ENCODE measurements around the gene DBF4. TPM values are rescaled to one million over a fixed set of nuclear protein-coding genes. Genes with fewer than 3 reads are reported as not detected.
"Not testable (repeated sequence)": the region's sequence is repeated elsewhere in the genome, so short reads cannot be mapped to it uniquely, and the experiment has no call there.

DBF4 gene
- polyA plus RNA-seq, 3 donors = 16.1 to 18.0 (median 16.8) TPM

- DNase-seq = no peak
These were observed 64.8 kb downstream of the DBF4 start for GRCh38 chr7:87941138-87941537.

DNA sequence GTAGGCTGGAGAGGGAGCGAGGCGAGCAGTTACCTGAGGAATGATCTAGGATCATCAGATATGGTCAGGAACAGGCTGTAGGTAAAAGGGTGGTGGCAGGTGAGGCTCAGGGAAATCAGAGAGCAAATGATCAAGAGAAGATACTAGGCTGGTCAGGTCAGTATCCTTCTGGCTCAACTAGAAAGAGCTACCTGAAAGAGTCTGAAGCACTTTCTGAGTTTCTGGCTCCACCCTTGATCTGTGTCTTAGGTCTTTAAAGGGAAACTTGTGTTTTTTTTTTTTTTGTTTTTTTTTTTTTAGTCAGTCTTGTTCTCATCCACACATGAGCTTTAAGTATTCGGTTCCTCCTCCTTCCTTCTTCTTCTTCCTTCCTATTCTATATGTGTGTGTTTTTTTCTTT lies 68.3 kb downstream of the DBF4 start:
- no peak for DNase-seq

DNA sequence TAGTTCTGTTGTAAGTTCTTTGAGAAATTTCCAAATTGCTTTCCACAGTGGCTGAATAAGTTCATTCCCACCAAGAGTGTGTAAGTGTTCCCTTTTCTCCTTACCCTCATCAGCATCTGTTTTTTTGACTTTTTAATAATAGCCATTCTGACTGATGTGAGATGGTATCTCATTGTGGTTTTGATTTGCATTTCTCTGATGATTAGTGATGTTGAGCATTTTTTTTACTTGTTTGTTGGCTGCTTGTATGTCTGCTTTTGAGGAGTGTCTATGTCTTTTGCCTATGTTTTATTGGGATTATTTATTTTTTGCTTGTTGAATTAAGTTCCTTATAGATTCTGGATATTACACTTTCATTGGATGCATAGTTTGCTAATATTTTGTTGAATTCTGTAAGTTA lies 69.6 kb downstream of the DBF4 start:
- not testable (repeated sequence) for DNase-seq

DNA sequence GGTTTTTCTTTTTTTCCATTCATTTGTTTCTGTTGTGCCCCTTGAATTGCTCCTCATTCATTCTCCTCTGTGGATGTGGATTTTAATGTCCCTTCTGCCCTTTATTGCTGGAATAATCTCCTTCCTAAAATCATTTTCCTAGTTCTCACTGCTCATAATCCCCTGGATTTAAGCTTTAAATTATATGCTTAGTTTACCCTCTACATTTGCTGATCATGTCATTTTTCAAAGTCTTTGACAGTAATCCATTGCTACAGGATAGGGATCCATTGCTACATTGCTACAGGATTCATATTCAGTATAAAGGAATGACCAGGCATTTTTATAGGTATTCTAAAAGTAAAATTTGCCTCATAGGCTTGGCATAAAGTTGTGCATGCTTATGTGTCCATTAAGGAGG lies 72.1 kb downstream of the DBF4 start:
- no peak for DNase-seq

Other genes with a start within 250 kb of the DBF4 start
- 1 to 10 TPM in 2 of 3 donors, under 1 TPM in 1; 0.98 to 1.5 (median 1.5) TPM for gene RUNDC3B, start 248.1 kb upstream of the DBF4 start, polyA plus RNA-seq (ENCODE audit: insufficient read length in 3 of 3)
- 10 to 100 TPM; 29.6 to 42.3 (median 36.0) TPM for gene SLC25A40, start 133 bp upstream of the DBF4 start, polyA plus RNA-seq (ENCODE audit: insufficient read length in 3 of 3)
- 10 to 100 TPM; 12.1 to 14.0 (median 13.2) TPM for gene ADAM22, start 57.8 kb downstream of the DBF4 start, polyA plus RNA-seq (ENCODE audit: insufficient read length in 3 of 3)